Measurements from ENCODE around the gene TUBGCP2.
"Not testable (repeated sequence)": the region's sequence is repeated elsewhere in the genome, so short reads cannot be mapped to it uniquely, and the experiment has no call there.

Gene TUBGCP2

GRCh38 chr10:133276435-133277201, 32.1 kb downstream of the TUBGCP2 start, which contains the start of gene ADAM8:
Gene ADAM8, minus strand, starts transcription at chr10:133276868. Its CDS starts 51 bp downstream, at chr10:133276817.
- peak; percentile 74 for DNase-seq

- no peak for DNase-seq
These were observed 32.6 kb downstream of the TUBGCP2 start for GRCh38 chr10:133276100-133276434.

- DNase-seq = peak; percentile 72
These were observed 33.0 kb downstream of the TUBGCP2 start for GRCh38 chr10:133275684-133276092.

GRCh38 chr10:133274751-133275683, 33.7 kb downstream of the TUBGCP2 start:
- DNase-seq = peak; percentile 87

- DNase-seq = no peak
These were observed 35.0 kb downstream of the TUBGCP2 start for GRCh38 chr10:133273534-133274143.

- DNase-seq = no peak
These were observed 35.7 kb downstream of the TUBGCP2 start for GRCh38 chr10:133272964-133273420.

- no peak for DNase-seq
These were observed 36.2 kb downstream of the TUBGCP2 start for GRCh38 chr10:133272301-133272963.

- DNase-seq = no peak
These were observed 37.0 kb downstream of the TUBGCP2 start for GRCh38 chr10:133271521-133272300.

- no peak for DNase-seq
These were observed 37.8 kb downstream of the TUBGCP2 start for GRCh38 chr10:133270773-133271297.

GRCh38 chr10:133270204-133270603, 38.5 kb downstream of the TUBGCP2 start:
- DNase-seq = no peak

- DNase-seq = no peak
These were observed 39.3 kb downstream of the TUBGCP2 start for GRCh38 chr10:133269367-133269766.

- DNase-seq = no peak
These were observed 40.1 kb downstream of the TUBGCP2 start for GRCh38 chr10:133268532-133268931.

- DNase-seq = no peak
These were observed 40.8 kb downstream of the TUBGCP2 start for GRCh38 chr10:133267829-133268228.

- DNase-seq = no peak
These were observed 41.4 kb downstream of the TUBGCP2 start for GRCh38 chr10:133267293-133267692.

GRCh38 chr10:133266056-133266795, 42.4 kb downstream of the TUBGCP2 start:
- no peak for DNase-seq

- not testable (repeated sequence) for DNase-seq
These were observed 43.6 kb downstream of the TUBGCP2 start for GRCh38 chr10:133265052-133265451.

- peak; percentile 67 for DNase-seq
These were observed 44.2 kb downstream of the TUBGCP2 start for GRCh38 chr10:133264461-133264860.

GRCh38 chr10:133263674-133264073, 45.0 kb downstream of the TUBGCP2 start:
- DNase-seq = no peak

GRCh38 chr10:133262696-133263095, 46.0 kb downstream of the TUBGCP2 start:
- no peak for DNase-seq

- DNase-seq = peak; percentile 91
These were observed 46.8 kb downstream of the TUBGCP2 start for GRCh38 chr10:133261726-133262325.

Data from CD4-positive, alpha-beta T cell treated with Interleukin-15 for 1 hour (primary cell).